Measurements from ENCODE around the gene CTTN. TPM values are rescaled to one million over a fixed set of nuclear protein-coding genes. Genes with fewer than 3 reads are reported as not detected.

Gene CTTN
- total RNA-seq, 1 donor from 2014 or later = 56.7 TPM

DNA sequence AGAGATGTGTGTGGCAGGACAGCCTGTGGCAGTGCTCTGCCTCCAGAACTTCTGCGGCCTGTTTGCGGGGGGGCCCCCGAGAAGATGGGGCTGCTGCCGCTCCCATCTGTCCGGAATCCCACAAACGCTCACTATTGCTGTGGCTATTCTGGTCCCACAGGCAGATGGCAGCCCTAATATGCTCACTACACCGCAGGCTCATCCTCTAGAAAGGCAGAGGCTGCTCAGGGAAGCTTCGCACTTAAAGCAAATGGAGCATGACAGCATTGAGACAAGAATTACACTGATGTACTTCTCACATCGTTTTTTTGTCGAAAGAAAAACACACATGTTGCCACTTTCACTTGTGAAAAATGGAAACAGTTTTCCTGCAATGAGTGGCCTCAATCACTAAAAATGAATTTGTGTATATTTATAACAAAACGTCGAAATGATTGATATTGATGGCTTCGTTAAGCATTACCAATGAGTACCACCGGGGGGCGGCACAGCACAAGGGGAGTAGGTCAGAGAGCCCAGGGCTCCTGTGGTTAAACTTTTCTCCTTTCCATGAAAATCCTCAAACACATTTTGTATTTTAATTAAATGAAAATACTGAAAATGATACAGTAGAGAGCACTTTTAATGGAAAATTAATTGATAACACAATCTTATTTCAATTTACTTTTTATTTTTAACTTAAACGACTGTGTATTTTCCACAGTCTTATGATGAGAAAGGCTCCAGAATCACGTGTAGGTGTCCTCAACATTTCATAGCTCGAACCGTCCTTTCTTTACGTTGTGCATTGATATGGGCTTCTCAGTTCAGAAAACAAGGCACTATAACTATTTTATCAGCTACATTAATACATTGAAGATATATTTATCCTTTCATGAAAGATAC lies 69.1 kb downstream of the CTTN start:
- no peaks in the 10 kb centered on the region for H3K36me3 Mint-ChIP-seq (ENCODE audit: low read depth)
- H3K27me3 Mint-ChIP-seq = peaks cover 7% of the 10 kb centered on the region
- peak; percentile 83 for DNase-seq
- intact Hi-C loops (cut with micrococcal nuclease) = loop anchor here (5.0 kb wide), 1 partner anchor 290 kb away; no protein-coding TSS in a partner anchor
- H3K4me1 Mint-ChIP-seq = peaks cover 2% of the 10 kb centered on the region
- no peaks in the 10 kb centered on the region for H3K9me3 Mint-ChIP-seq
- no peak overlapping the region for H3K4me3 Mint-ChIP-seq
- H3K27ac Mint-ChIP-seq = no peak overlapping the region

DNA sequence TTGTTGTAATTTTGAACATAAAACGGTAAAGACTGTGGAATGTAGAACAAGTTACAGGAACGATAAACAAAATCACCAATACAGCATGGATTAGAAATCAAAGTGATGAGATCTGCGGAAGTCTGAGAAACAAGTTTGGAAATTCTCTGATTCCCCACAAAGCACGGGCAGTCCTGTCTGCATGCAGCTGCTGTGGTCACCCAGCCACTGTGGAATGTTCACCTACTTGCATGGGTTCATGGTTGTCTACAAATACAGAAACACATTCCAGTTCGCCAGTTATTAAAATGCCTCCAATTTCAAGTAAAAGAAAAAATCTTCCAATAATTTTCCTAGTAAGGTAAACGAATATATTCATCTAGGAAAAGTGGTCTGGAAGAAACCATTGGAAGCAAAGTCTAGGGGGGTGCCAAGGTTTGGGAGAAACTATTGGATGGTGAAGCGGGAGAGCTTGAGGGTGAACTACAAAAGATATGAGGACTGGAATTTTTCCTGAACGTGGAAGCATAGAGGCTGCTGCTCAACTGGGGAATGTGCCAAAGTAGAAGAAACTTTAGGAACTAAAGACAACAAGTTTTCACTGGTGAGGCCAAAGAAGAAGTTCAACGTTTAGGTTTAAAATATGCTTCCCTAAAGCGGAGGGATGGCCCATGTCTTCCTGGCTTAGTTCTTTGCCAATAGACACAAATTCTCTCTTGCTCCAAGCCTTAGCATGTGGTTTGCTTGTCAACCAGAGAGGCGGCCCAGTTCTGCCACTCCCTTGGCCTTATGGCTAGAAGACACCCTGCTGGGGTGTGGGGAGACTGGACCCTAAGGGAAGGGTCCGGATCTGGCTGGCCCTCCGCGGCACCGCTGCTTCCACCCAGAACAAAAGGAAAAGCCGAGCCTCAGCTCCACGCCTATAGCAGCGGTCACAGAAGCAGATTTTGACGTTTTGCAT lies 70.2 kb downstream of the CTTN start:
- H3K9me3 Mint-ChIP-seq = no peaks in the 10 kb centered on the region
- no peak overlapping the region for H3K27ac Mint-ChIP-seq
- H3K4me3 Mint-ChIP-seq = no peak overlapping the region
- intact Hi-C loops (cut with micrococcal nuclease) = loop anchor here (5.0 kb wide), 1 partner anchor 289 kb away; no protein-coding TSS in a partner anchor
- H3K27me3 Mint-ChIP-seq = peaks cover 7% of the 10 kb centered on the region
- no peak for DNase-seq
- peaks cover 2% of the 10 kb centered on the region for H3K4me1 Mint-ChIP-seq
- H3K36me3 Mint-ChIP-seq (ENCODE audit: low read depth) = no peaks in the 10 kb centered on the region

DNA sequence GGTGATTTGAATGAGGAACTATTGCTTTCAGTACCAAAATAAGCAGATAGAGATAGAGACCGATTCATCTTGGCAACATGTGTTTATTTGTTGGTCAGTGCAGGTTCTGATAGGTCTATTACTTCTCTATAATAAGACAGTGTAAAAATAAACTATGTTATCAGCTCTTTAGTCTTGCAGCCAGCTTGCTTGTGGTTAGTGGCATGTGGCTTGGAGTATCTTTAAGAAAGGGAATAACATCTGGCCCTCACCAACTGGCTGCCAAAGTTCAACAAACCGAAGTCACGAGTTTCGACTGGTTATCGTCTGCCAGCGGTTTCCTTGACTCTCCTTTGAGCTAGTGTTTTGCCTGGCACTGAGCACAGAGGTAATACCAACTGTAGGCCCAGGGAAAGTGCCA lies 71.8 kb downstream of the CTTN start:
- intact Hi-C loops (cut with micrococcal nuclease) = no loop called here
- no peaks in the 10 kb centered on the region for H3K9me3 Mint-ChIP-seq
- no peaks in the 10 kb centered on the region for H3K36me3 Mint-ChIP-seq (ENCODE audit: low read depth)
- DNase-seq = no peak
- H3K27me3 Mint-ChIP-seq = peaks cover 7% of the 10 kb centered on the region
- peaks cover 2% of the 10 kb centered on the region for H3K4me1 Mint-ChIP-seq
- no peak overlapping the region for H3K4me3 Mint-ChIP-seq
- no peak overlapping the region for H3K27ac Mint-ChIP-seq

DNA sequence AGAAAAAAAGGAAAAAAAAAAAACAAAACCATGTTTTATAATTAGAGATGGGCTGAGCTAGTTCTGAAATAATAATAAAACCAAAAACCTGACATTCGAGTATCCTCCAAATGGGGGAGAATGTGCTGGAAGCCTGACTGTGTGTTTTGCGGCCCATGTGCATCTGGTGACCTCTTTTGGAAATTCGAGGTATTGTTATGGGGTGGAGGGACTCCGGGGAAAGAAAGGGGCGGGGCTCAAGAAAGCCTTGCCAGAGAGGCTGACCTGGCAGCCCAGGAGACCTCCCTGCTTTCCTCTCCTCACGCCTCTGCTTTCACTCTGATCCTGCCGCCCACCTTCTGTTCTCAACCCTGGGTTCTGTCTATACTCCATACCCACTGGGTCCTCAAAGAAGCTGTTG lies 72.9 kb downstream of the CTTN start:
- Mint-ChIP-seq H3K4me1 (peaks cover 2% of the 10 kb centered on the region), H3K4me3 (no peak overlapping the region), H3K9me3 (no peaks in the 10 kb centered on the region), H3K36me3 (ENCODE audit: low read depth) (no peaks in the 10 kb centered on the region), H3K27me3 (peaks cover 7% of the 10 kb centered on the region), H3K27ac (no peak overlapping the region)
- intact Hi-C loops (cut with micrococcal nuclease) = no loop called here
- peak; percentile 63 for DNase-seq

DNA sequence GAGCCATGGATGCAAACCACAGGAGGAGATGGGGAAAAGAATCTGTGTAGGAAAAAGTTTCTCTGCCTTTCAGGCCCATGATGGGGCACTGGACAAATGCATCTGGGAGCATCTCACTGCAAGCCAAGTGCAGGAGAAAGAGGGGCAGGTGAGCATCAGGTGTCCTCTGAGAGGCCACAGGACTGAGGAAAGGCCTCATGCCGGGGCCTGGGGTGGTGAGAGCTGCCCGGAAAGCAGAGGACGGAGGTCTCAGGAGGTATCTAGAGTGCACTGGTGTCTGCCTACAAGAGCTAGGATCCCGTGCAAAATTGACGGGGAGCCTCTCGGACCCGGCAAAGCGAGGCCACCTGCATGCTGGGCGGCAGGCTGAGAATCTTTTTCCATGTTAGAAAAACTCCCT lies 73.9 kb downstream of the CTTN start:
- no peak for DNase-seq
- no peaks in the 10 kb centered on the region for H3K36me3 Mint-ChIP-seq (ENCODE audit: low read depth)
- H3K27ac Mint-ChIP-seq = no peak overlapping the region
- H3K27me3 Mint-ChIP-seq = peaks cover 7% of the 10 kb centered on the region
- peaks cover 2% of the 10 kb centered on the region for H3K4me1 Mint-ChIP-seq
- no peaks in the 10 kb centered on the region for H3K9me3 Mint-ChIP-seq
- intact Hi-C loops (cut with micrococcal nuclease) = no loop called here
- no peak overlapping the region for H3K4me3 Mint-ChIP-seq

DNA sequence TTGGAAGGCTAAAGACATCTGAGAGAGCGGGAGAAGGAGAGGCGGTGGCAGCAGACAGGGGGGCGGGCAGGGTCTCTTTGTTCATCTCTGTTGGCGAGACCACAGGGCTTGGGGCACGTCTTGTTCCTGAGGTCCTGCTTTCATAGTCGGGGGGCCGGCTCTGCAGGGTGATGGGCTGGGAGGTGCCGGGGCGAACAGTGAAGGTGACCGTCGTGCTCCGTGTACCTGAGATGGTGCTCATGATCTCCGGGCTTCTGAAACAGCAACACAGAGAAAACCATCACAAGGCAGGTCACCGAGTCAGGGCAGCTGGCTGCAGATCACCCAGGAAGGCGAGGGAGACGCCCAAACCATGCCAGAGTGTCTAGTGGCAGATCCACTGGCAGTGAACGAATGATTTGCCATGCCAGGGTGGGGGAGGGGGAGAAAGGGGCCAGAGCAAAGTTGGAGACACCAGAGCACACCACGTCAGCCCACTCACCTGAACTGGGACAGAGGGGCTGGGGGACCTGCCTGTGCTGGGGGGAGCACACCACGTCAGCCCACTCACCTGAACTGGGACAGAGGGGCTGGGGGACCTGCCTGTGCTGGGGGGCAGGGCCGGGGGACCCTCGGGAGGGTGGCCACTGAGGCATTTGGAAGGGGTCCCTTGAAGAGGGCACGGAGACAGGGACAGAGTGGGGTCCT lies 75.0 kb downstream of the CTTN start:
- Mint-ChIP-seq H3K4me3 (no peak overlapping the region), H3K4me1 (peaks cover 2% of the 10 kb centered on the region), H3K27me3 (peaks cover 9% of the 10 kb centered on the region), H3K36me3 (ENCODE audit: low read depth) (no peaks in the 10 kb centered on the region), H3K27ac (no peak overlapping the region), H3K9me3 (no peaks in the 10 kb centered on the region)
- intact Hi-C loops (cut with micrococcal nuclease) = no loop called here
- no peak for DNase-seq

DNA sequence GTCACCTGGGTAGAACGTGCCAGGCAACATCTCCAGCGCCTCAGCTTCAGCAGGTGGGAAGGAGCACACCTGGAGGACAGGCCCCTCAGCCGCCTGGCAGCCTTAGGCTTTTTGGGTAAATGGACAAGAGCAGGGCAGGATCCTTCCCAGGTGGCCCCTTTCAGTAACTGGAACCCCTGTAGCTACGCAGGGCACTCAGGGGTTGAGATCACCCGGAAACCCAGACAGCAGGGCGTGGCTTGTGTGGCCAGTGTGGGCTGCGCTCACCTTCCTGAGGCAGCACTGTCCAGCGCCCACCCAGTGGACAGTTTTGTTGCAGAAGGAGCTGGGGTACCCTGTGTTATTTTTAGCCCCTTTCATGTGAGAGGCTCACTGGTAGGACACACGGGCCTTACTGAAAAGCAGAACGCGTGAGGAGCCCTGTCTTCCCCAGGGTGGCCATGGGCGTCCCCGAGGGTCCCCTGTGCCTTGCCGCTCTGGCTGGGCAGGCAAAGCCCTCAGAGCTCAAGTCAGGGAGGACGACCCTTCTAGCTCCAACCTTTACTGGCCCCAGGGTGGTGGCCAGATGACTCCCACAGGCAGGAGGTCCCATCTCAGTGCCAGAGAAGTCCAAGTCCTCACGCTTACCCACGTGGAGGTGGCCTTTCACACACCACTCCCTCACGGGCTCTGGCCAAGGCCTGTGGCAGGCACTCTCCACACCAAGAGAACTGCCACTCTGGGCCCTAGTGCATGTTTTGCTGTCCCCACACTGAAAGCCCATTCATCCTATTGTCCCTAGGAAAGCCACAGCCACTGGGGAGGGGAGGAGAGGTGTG lies 75.8 kb downstream of the CTTN start:
- Mint-ChIP-seq H3K36me3 (ENCODE audit: low read depth) (no peaks in the 10 kb centered on the region), H3K27ac (no peak overlapping the region), H3K4me1 (peaks cover 2% of the 10 kb centered on the region), H3K9me3 (no peaks in the 10 kb centered on the region), H3K27me3 (peaks cover 7% of the 10 kb centered on the region), H3K4me3 (no peak overlapping the region)
- intact Hi-C loops (cut with micrococcal nuclease) = no loop called here
- DNase-seq = no peak

DNA sequence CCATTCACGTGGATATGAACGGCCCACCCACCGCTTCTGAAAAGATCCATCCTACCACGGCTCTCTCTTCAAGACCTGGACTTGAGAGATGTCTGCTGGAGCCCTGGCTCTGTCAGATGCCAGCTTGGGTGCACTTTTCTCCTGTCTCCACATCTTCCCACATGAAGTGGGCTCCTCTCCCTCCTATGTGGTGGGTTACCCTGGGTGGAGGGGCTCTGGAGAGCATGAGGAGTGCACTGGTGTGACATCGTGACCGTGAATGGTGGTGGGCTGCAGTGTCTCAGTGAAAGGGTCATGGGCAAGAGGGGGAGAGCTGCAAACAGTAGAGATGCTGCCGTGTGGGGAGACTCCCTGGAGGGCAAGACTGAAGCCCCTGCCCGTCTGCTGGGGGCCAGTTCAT lies 76.4 kb downstream of the CTTN start:
- Mint-ChIP-seq H3K27ac (no peak overlapping the region), H3K27me3 (peaks cover 7% of the 10 kb centered on the region), H3K9me3 (no peaks in the 10 kb centered on the region), H3K36me3 (ENCODE audit: low read depth) (no peaks in the 10 kb centered on the region), H3K4me1 (peaks cover 2% of the 10 kb centered on the region), H3K4me3 (no peak overlapping the region)
- intact Hi-C loops (cut with micrococcal nuclease) = no loop called here
- DNase-seq = no peak

DNA sequence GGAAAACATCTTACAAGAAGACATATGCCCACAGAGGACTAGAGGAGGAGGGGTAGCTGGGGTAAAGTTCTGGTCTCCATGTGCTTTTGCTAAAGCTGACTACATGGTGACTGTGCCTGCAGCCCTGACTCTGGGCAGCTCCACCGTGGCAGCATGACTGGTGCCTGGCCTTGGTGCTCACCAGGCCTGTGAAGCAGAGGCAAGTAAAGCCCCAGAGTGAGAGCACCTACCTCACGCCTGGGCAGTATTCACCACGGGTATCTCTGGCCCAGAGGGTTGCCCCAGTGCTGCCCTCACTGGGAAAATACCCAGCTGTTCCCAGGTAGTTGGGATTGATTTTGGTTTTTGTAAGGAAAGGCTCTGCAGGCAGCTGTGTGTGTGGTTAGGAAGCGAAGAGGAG lies 78.3 kb downstream of the CTTN start:
- Mint-ChIP-seq H3K4me3 (no peak overlapping the region), H3K36me3 (ENCODE audit: low read depth) (no peaks in the 10 kb centered on the region), H3K4me1 (no peaks in the 10 kb centered on the region), H3K9me3 (no peaks in the 10 kb centered on the region), H3K27ac (no peak overlapping the region), H3K27me3 (peaks cover 2% of the 10 kb centered on the region)
- no peak for DNase-seq
- intact Hi-C loops (cut with micrococcal nuclease) = no loop called here

DNA sequence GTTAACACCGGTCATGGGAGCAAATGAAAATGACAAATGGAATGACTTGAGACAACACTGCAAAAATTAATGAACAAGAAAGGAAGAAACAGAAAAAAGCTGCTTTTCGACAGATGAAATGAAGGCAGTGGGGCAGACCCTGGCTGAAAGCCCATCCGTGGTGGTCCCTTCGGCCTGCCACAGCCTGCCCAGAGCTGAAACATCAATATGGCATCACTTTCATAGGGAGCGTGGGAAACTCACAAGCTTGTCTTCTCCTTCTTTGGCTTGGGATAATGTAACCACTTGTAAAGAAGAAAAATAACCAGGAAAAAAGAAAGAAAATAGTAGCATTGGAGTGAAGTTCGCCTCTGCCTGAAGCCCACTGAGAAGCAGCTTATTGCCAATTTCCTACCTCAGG lies 78.8 kb downstream of the CTTN start:
- Mint-ChIP-seq H3K27ac (no peak overlapping the region), H3K4me3 (no peak overlapping the region), H3K36me3 (ENCODE audit: low read depth) (no peaks in the 10 kb centered on the region), H3K9me3 (no peaks in the 10 kb centered on the region), H3K4me1 (no peaks in the 10 kb centered on the region), H3K27me3 (peaks cover 2% of the 10 kb centered on the region)
- intact Hi-C loops (cut with micrococcal nuclease) = no loop called here
- no peak for DNase-seq

DNA sequence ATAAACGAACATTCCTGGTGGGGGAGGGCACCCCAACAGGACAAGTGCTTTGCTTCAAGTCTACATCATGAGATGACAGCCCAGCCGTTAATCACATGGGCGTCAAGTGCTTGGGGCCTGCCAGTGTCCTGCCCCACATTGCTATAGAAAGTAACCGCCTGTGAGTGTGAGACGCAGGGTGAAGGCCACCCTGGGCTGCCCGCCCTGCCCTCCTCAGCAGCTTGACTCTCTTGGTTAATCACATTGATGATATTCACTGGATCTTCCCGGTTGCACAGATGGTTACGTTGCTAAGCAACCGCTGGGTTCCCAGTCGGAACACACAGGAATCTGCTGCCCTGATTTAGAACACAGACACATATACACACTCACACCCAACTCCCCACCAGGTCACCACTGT lies 79.3 kb downstream of the CTTN start:
- intact Hi-C loops (cut with micrococcal nuclease) = no loop called here
- Mint-ChIP-seq H3K36me3 (ENCODE audit: low read depth) (no peaks in the 10 kb centered on the region), H3K27ac (no peak overlapping the region), H3K4me1 (no peaks in the 10 kb centered on the region), H3K27me3 (peaks cover 2% of the 10 kb centered on the region), H3K9me3 (no peaks in the 10 kb centered on the region), H3K4me3 (no peak overlapping the region)
- no peak for DNase-seq

DNA sequence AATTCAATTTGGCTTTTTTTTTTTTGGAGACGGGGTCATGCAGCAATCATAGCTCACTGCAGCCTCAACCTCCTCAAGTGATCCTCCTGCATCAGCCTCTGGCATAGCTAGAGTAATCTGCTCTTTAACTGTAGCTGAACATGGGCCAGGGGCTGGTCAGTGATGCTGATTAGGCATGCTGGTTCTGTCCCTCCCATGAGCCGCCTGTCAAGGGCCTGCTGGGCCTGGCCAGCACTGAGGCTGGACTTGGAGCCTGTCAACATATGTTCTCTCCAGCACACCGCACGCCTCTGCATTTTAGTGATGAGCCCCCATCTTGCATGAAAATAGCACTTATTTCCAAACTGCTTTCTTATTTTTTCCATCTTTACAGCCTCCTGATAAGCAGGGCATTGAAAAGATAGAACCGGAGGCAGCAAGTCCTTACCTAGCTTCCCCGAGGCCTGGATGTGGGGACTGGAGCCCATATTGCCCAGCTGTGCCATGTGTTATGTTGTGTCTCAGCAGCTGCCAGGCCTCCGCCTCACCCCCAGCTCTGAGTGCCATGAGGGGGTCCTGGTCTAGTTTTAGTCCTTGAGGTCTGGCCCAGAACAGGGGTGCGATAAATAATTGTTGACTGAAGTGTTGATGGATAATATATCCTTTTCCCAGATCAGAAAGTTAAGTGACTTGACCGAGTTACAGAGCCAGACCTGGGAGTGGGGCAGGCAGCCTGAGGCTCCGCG lies 80.0 kb downstream of the CTTN start:
- H3K27ac Mint-ChIP-seq = no peak overlapping the region

More for the DNA sequence above, 80.0 kb downstream of the CTTN start:
- no peaks in the 10 kb centered on the region for H3K36me3 Mint-ChIP-seq (ENCODE audit: low read depth)
- intact Hi-C loops (cut with micrococcal nuclease) = no loop called here
- H3K27me3 Mint-ChIP-seq = peaks cover 2% of the 10 kb centered on the region
- DNase-seq = no peak
- H3K9me3 Mint-ChIP-seq = no peaks in the 10 kb centered on the region
- H3K4me3 Mint-ChIP-seq = no peak overlapping the region
- H3K4me1 Mint-ChIP-seq = no peaks in the 10 kb centered on the region

Measured in activated CD4-positive, alpha-beta T cell treated with anti-CD3 and anti-CD28 coated beads, Interleukin-2, amount 10 ng/mL, durations not matched to agents 24 days and 14 days (primary cell).